Astrocyte (in vitro differentiated cells and primary cell): ENCODE data around the gene HSPA2. TPM values are rescaled to one million over a fixed set of nuclear protein-coding genes. Genes with fewer than 3 reads are reported as not detected.
"Not testable (repeated sequence)": the region's sequence is repeated elsewhere in the genome, so short reads cannot be mapped to it uniquely, and the experiment has no call there.

Source experiments
- DNase-seq: peaks from one replicate; pipeline ENCODE4 v3.0.0-alpha.2; 2010; ENCODE audit warnings: low read depth
- FAIRE-seq: peaks from 2 replicates; lab custom pipeline; 2011; peaks lifted over from hg19 to GRCh38; lab: Jason Lieb, UNC
- H2AFZ ChIP-seq: 2 replicates; pipeline ENCODE4 v1.6.0; 2012; ENCODE audit warnings: low read depth, low read length, inconsistent platforms
- H3K27ac ChIP-seq: 2 replicates; pipeline ENCODE4 v1.5.1; 2011; ENCODE audit warnings: low read depth, low read length, inconsistent platforms
- H3K27me3 ChIP-seq: 2 replicates; pipeline ENCODE4 v1.6.0; 2011; ENCODE audit warnings: low read length, inconsistent platforms; ENCODE audit not compliant: insufficient read depth
- H3K36me3 ChIP-seq: 2 replicates; pipeline ENCODE4 v1.5.1; 2011; ENCODE audit warnings: low read length, inconsistent platforms; ENCODE audit not compliant: insufficient read depth
- H3K4me1 ChIP-seq: 2 replicates; pipeline ENCODE4 v1.5.1; 2011; ENCODE audit warnings: low read length, inconsistent platforms; ENCODE audit not compliant: insufficient read depth
- H3K4me2 ChIP-seq: 2 replicates; pipeline ENCODE4 v1.6.0; 2012; ENCODE audit warnings: low read length, inconsistent platforms
- H3K4me3 ChIP-seq: 2 replicates; pipeline ENCODE4 v1.5.1; 2011; ENCODE audit warnings: low read depth, mild to moderate bottlenecking, low read length, inconsistent platforms; ENCODE audit not compliant: insufficient read depth
- H3K79me2 ChIP-seq: 2 replicates; pipeline ENCODE4 v1.6.0; 2012; ENCODE audit warnings: mild to moderate bottlenecking, low read length, inconsistent platforms; ENCODE audit not compliant: insufficient read depth
- H3K9ac ChIP-seq: 2 replicates; pipeline ENCODE4 v1.6.0; 2012; ENCODE audit warnings: mild to moderate bottlenecking, low read length, inconsistent platforms
- H3K9me3 ChIP-seq: 2 replicates; pipeline ENCODE4 v1.5.1; 2012; ENCODE audit warnings: low read depth, mild to moderate bottlenecking, low read length, inconsistent platforms; ENCODE audit not compliant: insufficient read depth
- H4K20me1 ChIP-seq: 2 replicates; pipeline ENCODE4 v1.6.0; 2012; ENCODE audit warnings: low read length, inconsistent platforms; ENCODE audit not compliant: insufficient read depth
- H3K27ac Mint-ChIP-seq: one replicate; pipeline ENCODE4 v1.8.0; 2021; ENCODE audit warnings: mild to moderate bottlenecking, mixed read lengths; ENCODE audit not compliant: unreplicated experiment
- H3K27me3 Mint-ChIP-seq: one replicate; pipeline ENCODE4 v1.8.0; 2021; ENCODE audit warnings: low read depth, mixed read lengths; ENCODE audit not compliant: unreplicated experiment
- H3K36me3 Mint-ChIP-seq: one replicate; pipeline ENCODE4 v1.8.0; 2021; ENCODE audit warnings: low read depth, mixed read lengths; ENCODE audit not compliant: unreplicated experiment
- H3K4me1 Mint-ChIP-seq: one replicate; pipeline ENCODE4 v1.8.0; 2021; ENCODE audit warnings: low read depth, mixed read lengths; ENCODE audit not compliant: unreplicated experiment
- H3K4me3 Mint-ChIP-seq: one replicate; pipeline ENCODE4 v1.8.0; 2021; ENCODE audit warnings: mild to moderate bottlenecking, moderate library complexity, mixed read lengths; ENCODE audit not compliant: unreplicated experiment
- H3K9me3 Mint-ChIP-seq: one replicate; pipeline ENCODE4 v1.8.0; 2021; ENCODE audit warnings: mild to moderate bottlenecking, mixed read lengths; ENCODE audit not compliant: unreplicated experiment
- CTCF ChIP-seq: IDR thresholded peaks from 2 replicates; pipeline ENCODE4 v1.5.1; 2011; ENCODE audit warnings: low read depth, mild to moderate bottlenecking, inconsistent platforms, low read length, moderate library complexity; ENCODE audit not compliant: insufficient read depth
- EZH2 ChIP-seq: IDR thresholded peaks from 2 replicates; pipeline ENCODE4 v1.6.1; 2012; ENCODE audit warnings: mild to moderate bottlenecking, low read length, inconsistent platforms; ENCODE audit not compliant: insufficient read depth
- total RNA-seq: library from RNA; stranded (reverse); gene quantifications from 2 replicates; pipeline ENCODE4 v1.2.1, GENCODE V29; 2021

The HSPA2 gene
- total RNA-seq, 1 donor from 2014 or later, result 2.8 TPM

DNA sequence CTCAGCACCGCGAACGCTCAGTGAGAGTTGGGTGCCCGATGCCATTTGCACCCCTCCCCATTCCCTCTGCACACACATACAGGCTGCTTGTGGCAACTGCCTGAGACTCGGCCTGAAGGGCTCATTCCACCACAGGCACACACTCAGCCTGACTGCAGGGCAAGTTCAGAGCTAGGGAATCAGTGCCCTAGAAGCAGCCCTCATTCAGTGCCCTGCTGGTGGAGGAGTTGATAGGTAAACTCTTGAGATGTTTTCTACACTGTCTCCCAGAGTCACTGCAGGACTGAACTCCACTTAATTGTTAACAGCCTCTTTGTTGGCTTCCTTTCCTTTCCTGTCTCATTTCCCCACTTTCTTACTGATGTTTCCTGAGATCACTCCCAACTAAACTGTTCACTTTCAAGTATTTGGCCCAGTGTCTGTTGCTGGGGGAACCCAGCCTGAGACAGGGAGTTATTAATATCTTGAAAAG is 26.1 kb downstream of the HSPA2 start:
- no peaks in the 10 kb centered on the region for H3K9me3 Mint-ChIP-seq
- Histone ChIP-seq H2AFZ (no peak overlapping the region), H3K27me3 (peaks cover 3% of the 10 kb centered on the region), H3K79me2 (no peaks in the 10 kb centered on the region), H3K4me3 (no peak overlapping the region), H4K20me1 (no peaks in the 10 kb centered on the region), H3K27ac (no peak overlapping the region), H3K9ac (no peak overlapping the region), H3K4me1 (no peaks in the 10 kb centered on the region), H3K36me3 (no peaks in the 10 kb centered on the region), H3K4me2 (no peak overlapping the region), H3K9me3 (no peaks in the 10 kb centered on the region)
- H3K4me3 Mint-ChIP-seq, result peak overlapping the region; percentile 31
- H3K4me1 Mint-ChIP-seq, result peaks cover 17% of the 10 kb centered on the region
- peak overlapping the region; percentile 84 for H3K27ac Mint-ChIP-seq
- no peak for TF ChIP-seq CTCF
- no peak for TF ChIP-seq EZH2
- H3K27me3 Mint-ChIP-seq, result no peaks in the 10 kb centered on the region
- H3K36me3 Mint-ChIP-seq, result no peaks in the 10 kb centered on the region
- no peak for FAIRE-seq
- no peak for DNase-seq

GRCh38 chr14:64569138-64569631 is 28.6 kb downstream of the HSPA2 start:
- TF ChIP-seq CTCF (no peak), EZH2 (no peak)
- H3K9me3 Mint-ChIP-seq, result no peaks in the 10 kb centered on the region
- H3K4me2 ChIP-seq, result no peak overlapping the region
- no peaks in the 10 kb centered on the region for H3K27me3 Mint-ChIP-seq
- H3K4me1 Mint-ChIP-seq, result peaks cover 17% of the 10 kb centered on the region
- H2AFZ ChIP-seq, result no peak overlapping the region
- H3K4me3 Mint-ChIP-seq, result no peak overlapping the region
- no peaks in the 10 kb centered on the region for H3K36me3 ChIP-seq
- H3K4me3 ChIP-seq, result no peak overlapping the region
- H3K27ac ChIP-seq, result no peak overlapping the region
- FAIRE-seq, result no peak
- no peak overlapping the region for H3K9ac ChIP-seq
- peak overlapping the region; percentile 78 for H3K27ac Mint-ChIP-seq
- no peaks in the 10 kb centered on the region for H3K4me1 ChIP-seq
- H3K9me3 ChIP-seq, result no peaks in the 10 kb centered on the region
- DNase-seq, result peak; percentile 64
- no peaks in the 10 kb centered on the region for H3K36me3 Mint-ChIP-seq
- no peaks in the 10 kb centered on the region for H4K20me1 ChIP-seq
- H3K27me3 ChIP-seq, result no peaks in the 10 kb centered on the region
- no peaks in the 10 kb centered on the region for H3K79me2 ChIP-seq

DNA sequence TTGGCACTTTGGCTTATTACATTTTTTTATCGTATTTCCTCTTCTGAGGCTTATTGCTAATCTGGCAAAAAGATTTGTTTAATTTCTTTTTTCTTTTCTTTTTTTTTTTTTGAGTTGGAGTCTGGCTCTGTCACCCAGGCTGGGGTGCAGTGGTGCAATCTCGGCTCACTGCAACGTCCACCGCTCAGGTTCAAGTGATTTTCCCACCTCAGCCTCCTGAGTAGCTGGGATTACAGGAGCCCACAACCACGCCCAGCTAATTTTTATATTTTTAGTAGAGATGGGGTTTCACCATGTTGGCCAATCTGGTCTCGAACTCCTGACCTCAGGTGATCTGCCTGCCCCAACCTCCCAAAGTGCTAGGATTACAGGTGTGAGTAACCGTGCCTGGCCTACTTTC is 29.1 kb downstream of the HSPA2 start:
- H3K4me1 Mint-ChIP-seq, result peaks cover 17% of the 10 kb centered on the region
- not testable (repeated sequence) for H3K9me3 Mint-ChIP-seq, H3K4me1 ChIP-seq, H3K9me3 ChIP-seq, H3K4me2 ChIP-seq, H3K27ac ChIP-seq, H4K20me1 ChIP-seq, H2AFZ ChIP-seq, DNase-seq, FAIRE-seq, H3K4me3 ChIP-seq, H3K9ac ChIP-seq, H3K4me3 Mint-ChIP-seq, H3K27me3 Mint-ChIP-seq, H3K36me3 Mint-ChIP-seq, H3K36me3 ChIP-seq, H3K27me3 ChIP-seq, H3K79me2 ChIP-seq
- peak overlapping the region; percentile 78 for H3K27ac Mint-ChIP-seq
